Stimulated activated CD4-positive, alpha-beta T cell treated with anti-CD3 and anti-CD28 coated beads, Interleukin-15, amount 100 ng/mL, for 48 hours (primary cell): ENCODE measurements around the gene ZNF101.

Source experiments
- DNase-seq, 2 donors: peaks; one replicate each; pipeline ENCODE4 v3.0.0-alpha.2; 2020; ENCODE audit warnings: low read depth in 2 of 2

The ZNF101 gene

GRCh38 chr19:19668230-19669012 lies at the start of gene ZNF101:
Gene ZNF101, plus strand, starts transcription at chr19:19668839. Its CDS starts 125 bp downstream, at chr19:19668964.
- peak; percentile 96 to 98 for DNase-seq

GRCh38 chr19:19619181-19619848 lies 49.3 kb upstream of the ZNF101 start:
- no peak for DNase-seq

GRCh38 chr19:19619849-19620210 lies 48.8 kb upstream of the ZNF101 start:
- no peak for DNase-seq

GRCh38 chr19:19623383-19623782 lies 45.3 kb upstream of the ZNF101 start:
- no peak for DNase-seq

GRCh38 chr19:19624032-19624570 lies 44.5 kb upstream of the ZNF101 start:
- no peak for DNase-seq

- no peak for DNase-seq
Observed at GRCh38 chr19:19626516-19627472, 41.8 kb upstream of the ZNF101 start.

GRCh38 chr19:19627621-19628500 lies 40.8 kb upstream of the ZNF101 start, which contains the start of gene LPAR2:
Gene LPAR2, minus strand, starts transcription at chr19:19628220. Its CDS starts 945 bp downstream, at chr19:19627275.
- DNase-seq = peak in 1 of 2 donors; percentile 56

GRCh38 chr19:19628501-19629134 lies 40.0 kb upstream of the ZNF101 start:
- peak in 1 of 2 donors; percentile 33 for DNase-seq

GRCh38 chr19:19630062-19630414 lies 38.6 kb upstream of the ZNF101 start:
- no peak for DNase-seq

- no peak for DNase-seq
Observed at GRCh38 chr19:19630426-19630825, 38.2 kb upstream of the ZNF101 start.

- no peak for DNase-seq
Observed at GRCh38 chr19:19631346-19631745, 37.3 kb upstream of the ZNF101 start.

- no peak for DNase-seq
Observed at GRCh38 chr19:19632661-19633060, 36.0 kb upstream of the ZNF101 start.

- DNase-seq = no peak
Observed at GRCh38 chr19:19633711-19634515, 34.7 kb upstream of the ZNF101 start.

GRCh38 chr19:19634516-19635312 lies 33.9 kb upstream of the ZNF101 start:
- no peak for DNase-seq

GRCh38 chr19:19635313-19635702 lies 33.3 kb upstream of the ZNF101 start:
- no peak for DNase-seq

- DNase-seq = no peak
Observed at GRCh38 chr19:19636573-19637185, 32.0 kb upstream of the ZNF101 start.

GRCh38 chr19:19637186-19637522 lies 31.5 kb upstream of the ZNF101 start:
- DNase-seq = no peak

GRCh38 chr19:19637523-19638251 lies 31.0 kb upstream of the ZNF101 start:
- DNase-seq = no peak
